ENCODE measurements around the gene RTN3. TPM values are rescaled to one million over a fixed set of nuclear protein-coding genes. Genes with fewer than 3 reads are reported as not detected.
A peak's percentile ranks its signal among the peaks of the same experiment; 100 is the strongest.

Gene RTN3
- total RNA-seq, 3 donors from 2014 or later (not counting 1 experiment from before 2014, with no cell fraction given), result 36.9 to 43.0 (median 37.6) TPM

- intact Hi-C loops (cut with micrococcal nuclease), result loop anchor here (10.0 kb wide), 1 partner anchor 702 kb away; no protein-coding TSS in a partner anchor
- Histone ChIP-seq H3K9me3 (ENCODE audit: control insufficient read depth, insufficient read depth, low read length) (no peaks in the 10 kb centered on the region), H3K27ac (ENCODE audit: low read length) (no peak overlapping the region), H3K36me3 (ENCODE audit: control insufficient read depth, insufficient read depth, low read length) (no peaks in the 10 kb centered on the region), H3K27me3 (ENCODE audit: control insufficient read depth, insufficient read depth, low read length) (no peaks in the 10 kb centered on the region), H3K4me3 (ENCODE audit: low read length) (no peak overlapping the region), H3K4me1 (ENCODE audit: control insufficient read depth, insufficient read depth, low read length) (no peaks in the 10 kb centered on the region)
- TF ChIP-seq CTCF (IDR thresholded peaks at IDR 0.05), result no peak
- no peaks in the 10 kb centered on the region for H3K36me3 Mint-ChIP-seq
- no peak for ATAC-seq
- no peaks in the 10 kb centered on the region for H3K4me1 Mint-ChIP-seq
- DNase-seq, result no peak
- H3K4me3 Mint-ChIP-seq, result no peak overlapping the region
- H3K27ac Mint-ChIP-seq, result peak overlapping the region in 1 of 2 donors; percentile 33
- H3K27me3 Mint-ChIP-seq (ENCODE audit: low read depth in 2 of 2), result no peaks in the 10 kb centered on the region
- no peaks in the 10 kb centered on the region for H3K9me3 Mint-ChIP-seq
- WGBS (ENCODE audit: insufficient coverage), result 100% methylated on average over 3 of the region's 4 CpGs
Observed at GRCh38 chr11:63736864-63737263, 55.6 kb downstream of the RTN3 start.

- no peaks in the 10 kb centered on the region for H3K27me3 Mint-ChIP-seq (ENCODE audit: low read depth in 2 of 2)
- H3K9me3 Mint-ChIP-seq, result no peaks in the 10 kb centered on the region
- WGBS (ENCODE audit: insufficient coverage), result no CpG with 5 or more reads among the region's 1 CpG
- ATAC-seq (no peak), DNase-seq (no peak)
- intact Hi-C loops (cut with micrococcal nuclease), result loop anchor here (2.0 to 10.0 kb wide), 2 partner anchors 259 to 703 kb away; no protein-coding TSS in a partner anchor
- Histone ChIP-seq H3K4me3 (ENCODE audit: low read length) (no peak overlapping the region), H3K36me3 (ENCODE audit: control insufficient read depth, insufficient read depth, low read length) (no peaks in the 10 kb centered on the region), H3K4me1 (ENCODE audit: control insufficient read depth, insufficient read depth, low read length) (no peaks in the 10 kb centered on the region), H3K9me3 (ENCODE audit: control insufficient read depth, insufficient read depth, low read length) (no peaks in the 10 kb centered on the region), H3K27ac (ENCODE audit: low read length) (no peak overlapping the region), H3K27me3 (ENCODE audit: control insufficient read depth, insufficient read depth, low read length) (no peaks in the 10 kb centered on the region)
- H3K4me1 Mint-ChIP-seq, result no peaks in the 10 kb centered on the region
- TF ChIP-seq CTCF (IDR thresholded peaks at IDR 0.05), result no peak
- H3K4me3 Mint-ChIP-seq, result no peak overlapping the region
- H3K27ac Mint-ChIP-seq, result no peak overlapping the region
- H3K36me3 Mint-ChIP-seq, result no peaks in the 10 kb centered on the region
Observed at GRCh38 chr11:63737718-63738117, 56.4 kb downstream of the RTN3 start.

- Histone ChIP-seq H3K4me1 (ENCODE audit: control insufficient read depth, insufficient read depth, low read length) (no peaks in the 10 kb centered on the region), H3K27ac (ENCODE audit: low read length) (no peak overlapping the region), H3K4me3 (ENCODE audit: low read length) (no peak overlapping the region), H3K36me3 (ENCODE audit: control insufficient read depth, insufficient read depth, low read length) (no peaks in the 10 kb centered on the region), H3K27me3 (ENCODE audit: control insufficient read depth, insufficient read depth, low read length) (no peaks in the 10 kb centered on the region), H3K9me3 (ENCODE audit: control insufficient read depth, insufficient read depth, low read length) (no peaks in the 10 kb centered on the region)
- WGBS (ENCODE audit: insufficient coverage), result 23% methylated on average over 4 of the region's 8 CpGs
- Mint-ChIP-seq H3K4me1 (no peaks in the 10 kb centered on the region), H3K9me3 (no peaks in the 10 kb centered on the region), H3K27ac (no peak overlapping the region), H3K27me3 (ENCODE audit: low read depth in 2 of 2) (no peaks in the 10 kb centered on the region), H3K36me3 (no peaks in the 10 kb centered on the region), H3K4me3 (no peak overlapping the region)
- peak; percentile 97 for TF ChIP-seq CTCF (IDR thresholded peaks at IDR 0.05)
- DNase-seq (peak; percentile 49 to 79), ATAC-seq (peak; percentile 50 to 65 (median 58))
- intact Hi-C loops (cut with micrococcal nuclease), result loop anchor here (2.0 to 10.0 kb wide), 2 partner anchors 260 to 704 kb away; no protein-coding TSS in a partner anchor
Observed at GRCh38 chr11:63738720-63739360, 57.5 kb downstream of the RTN3 start.
